GM21360 (cell line): ENCODE data around the gene AMH.

Experiments
- ATAC-seq: cut with Tn5 transposase; IDR thresholded peaks from one replicate; pipeline ENCODE4 v1.9.1; 2021; ENCODE audit warnings: mild to moderate bottlenecking, moderate library complexity; ENCODE audit not compliant: unreplicated experiment

Gene AMH

GRCh38 chr19:2248136-2249009 is 750 bp upstream of the AMH start:
- ATAC-seq = no peak

GRCh38 chr19:2249880-2250765 is 1.0 kb downstream of the AMH start:
- ATAC-seq = no peak

- no peak for ATAC-seq
Measured at GRCh38 chr19:2250766-2251105, 1.6 kb downstream of the AMH start.

GRCh38 chr19:2251106-2252054 is 2.3 kb downstream of the AMH start:
- ATAC-seq = no peak

GRCh38 chr19:2252055-2252796 is 3.1 kb downstream of the AMH start:
- ATAC-seq = no peak

- no peak for ATAC-seq
Measured at GRCh38 chr19:2252797-2253105, 3.6 kb downstream of the AMH start.

- ATAC-seq = no peak
Measured at GRCh38 chr19:2253106-2254063, 4.3 kb downstream of the AMH start.

GRCh38 chr19:2254064-2254872 is 5.1 kb downstream of the AMH start:
- no peak for ATAC-seq

- ATAC-seq = no peak
Measured at GRCh38 chr19:2255112-2255845, 6.2 kb downstream of the AMH start.

- ATAC-seq = no peak
Measured at GRCh38 chr19:2255982-2256685, 7.0 kb downstream of the AMH start, which contains the start of gene JSRP1. TSS of gene JSRP1 (minus strand) at chr19:2256417. CDS start at chr19:2255314, 1,103 bp downstream.

GRCh38 chr19:2259336-2259735 is 10.2 kb downstream of the AMH start:
- ATAC-seq = no peak

GRCh38 chr19:2260341-2260805 is 11.2 kb downstream of the AMH start:
- no peak for ATAC-seq

- ATAC-seq = no peak
Measured at GRCh38 chr19:2261438-2262172, 12.5 kb downstream of the AMH start.

GRCh38 chr19:2266183-2266993 is 17.3 kb downstream of the AMH start:
- no peak for ATAC-seq

GRCh38 chr19:2268480-2268830 is 19.3 kb downstream of the AMH start:
- no peak for ATAC-seq
